Keratinocyte (primary cell): ENCODE data around the gene TFCP2L1.

Experiments
- CTCF ChIP-seq, 3 experiments: IDR thresholded peaks in 1 of 3; conservative IDR thresholded peaks in 1 of 3; optimal IDR thresholded peaks in 1 of 3; 2 replicates in 2 of 3; 3 replicates in 1 of 3; pipeline versions ENCODE3 to v1.5.1; 2011; ENCODE audit warnings: low read length in 3 of 3, mild to moderate bottlenecking in 3 of 3, moderate library complexity in 2 of 3, control low read depth in 1 of 3, inconsistent platforms in 1 of 3; ENCODE audit not compliant: insufficient read depth in 2 of 3; ENCODE audit errors: extremely low read depth in 1 of 3
- EZH2 ChIP-seq: IDR thresholded peaks from one replicate; pipeline ENCODE4 v1.6.1; 2012; ENCODE audit warnings: inconsistent platforms, mild to moderate bottlenecking, low read length, moderate library complexity

GRCh38 chr2:121220995-121221394, 64.0 kb downstream of the TFCP2L1 start:
- no peak for TF ChIP-seq CTCF (optimal IDR thresholded peaks at IDR 0.05 in 1 of 3, IDR thresholded peaks at IDR 0.05 in 1 of 3, conservative IDR thresholded peaks at IDR 0.05 in 1 of 3; ENCODE audit: extremely low read depth in 1 of 3, insufficient read depth in 2 of 3, low read length in 3 of 3)
- TF ChIP-seq EZH2: no peak
